ENCODE data around the gene TMEM245. TPM values are rescaled to one million over a fixed set of nuclear protein-coding genes. Genes with fewer than 3 reads are reported as not detected.
"Not testable (repeated sequence)": the region's sequence is repeated elsewhere in the genome, so short reads cannot be mapped to it uniquely, and the experiment has no call there.

The TMEM245 gene
- total and polyA plus RNA-seq, 11 donors: 16.7 to 174 (median 99.6) TPM

GRCh38 chr9:109134167-109134578, 14.4 kb upstream of the TMEM245 start:
- peaks cover 0 to 8% (median 0%) of the 10 kb centered on the region in 12 donors for H3K4me1 ChIP-seq
- ATAC-seq: no peak
- no peaks in the 10 kb centered on the region for H3K9me3 ChIP-seq
- no peak overlapping the region for H3K4me3 ChIP-seq
- intact Hi-C loops (cut with DNase I): no loop called here
- WGBS, 4 donors: 82 to 94% (median 89%) methylated on average over 1 of the region's 1 CpG
- no peaks in the 10 kb centered on the region for H3K27me3 ChIP-seq
- TF ChIP-seq POLR2A (IDR thresholded peaks at IDR 0.05): no peak
- no peak for TF ChIP-seq CTCF (IDR thresholded peaks at IDR 0.05)
- no peaks in the 10 kb centered on the region for H3K36me3 ChIP-seq
- no peak for DNase-seq
- H3K27ac ChIP-seq: no peak overlapping the region

- H3K27ac ChIP-seq: no peak overlapping the region
- H3K4me3 ChIP-seq: no peak overlapping the region
- TF ChIP-seq POLR2A (IDR thresholded peaks at IDR 0.05): no peak
- no peak for TF ChIP-seq CTCF (IDR thresholded peaks at IDR 0.05)
- DNase-seq (no peak), ATAC-seq (no peak)
- intact Hi-C loops (cut with DNase I): no loop called here
- H3K4me1 ChIP-seq: peaks cover 0 to 8% (median 0%) of the 10 kb centered on the region in 12 donors
- no peaks in the 10 kb centered on the region for H3K27me3 ChIP-seq
- H3K9me3 ChIP-seq: no peaks in the 10 kb centered on the region
- no peaks in the 10 kb centered on the region for H3K36me3 ChIP-seq
- WGBS, 4 donors: 93 to 98% (median 95%) methylated on average over 2 of the region's 2 CpGs
These were observed 13.8 kb upstream of the TMEM245 start for GRCh38 chr9:109133533-109133932.

GRCh38 chr9:109132567-109133021, 12.8 kb upstream of the TMEM245 start:
- H3K9me3 ChIP-seq: no peaks in the 10 kb centered on the region
- intact Hi-C loops (cut with DNase I): no loop called here
- peaks cover 0 to 8% (median 0%) of the 10 kb centered on the region in 12 donors for H3K4me1 ChIP-seq
- no peaks in the 10 kb centered on the region for H3K27me3 ChIP-seq
- no peak overlapping the region for H3K4me3 ChIP-seq
- no peaks in the 10 kb centered on the region for H3K36me3 ChIP-seq
- DNase-seq: no peak
- peak in 2 of 12 donors; percentile 5 to 31 for TF ChIP-seq CTCF (IDR thresholded peaks at IDR 0.05)
- TF ChIP-seq POLR2A (IDR thresholded peaks at IDR 0.05): no peak
- no peak overlapping the region for H3K27ac ChIP-seq
- 47 to 52% (median 48%) methylated on average over 2 of the region's 2 CpGs for WGBS, 4 donors
- no peak for ATAC-seq

DNA sequence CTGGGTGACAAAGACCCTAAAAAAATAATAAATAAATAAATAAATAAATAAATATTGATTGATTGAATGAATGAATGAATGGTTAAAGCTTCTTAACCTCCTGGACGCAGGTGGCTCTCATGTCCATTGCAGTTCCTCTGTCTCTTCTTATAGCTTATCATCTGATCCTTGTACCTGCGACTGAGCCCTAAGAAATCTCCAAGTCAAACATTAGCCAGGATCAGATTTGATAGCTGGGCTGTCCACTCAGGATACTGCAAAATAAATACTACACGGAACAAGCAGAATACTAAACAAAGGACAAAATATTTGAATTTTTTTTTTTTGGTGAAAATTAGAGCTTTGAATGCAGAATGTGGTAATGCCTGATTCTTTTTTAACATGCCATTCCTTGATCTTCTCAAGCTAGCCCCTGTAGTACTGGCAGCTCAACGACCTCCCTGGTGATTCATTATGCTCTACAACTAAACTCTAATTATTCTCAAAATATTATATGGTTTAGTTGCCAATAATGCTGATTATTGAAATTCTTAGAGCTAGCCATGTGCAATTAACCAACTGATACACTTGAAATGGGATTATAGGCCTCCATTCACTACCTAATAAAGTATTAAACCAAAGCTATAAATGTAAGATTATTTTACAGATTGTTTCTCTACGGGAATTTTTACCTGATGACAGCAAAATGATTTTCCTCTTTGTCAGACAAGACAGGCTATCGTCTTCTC, 9.9 kb upstream of the TMEM245 start:
- no peak for TF ChIP-seq CTCF (IDR thresholded peaks at IDR 0.05)
- TF ChIP-seq POLR2A (IDR thresholded peaks at IDR 0.05): no peak
- H3K27ac ChIP-seq: no peak overlapping the region
- intact Hi-C loops (cut with DNase I): no loop called here
- no peaks in the 10 kb centered on the region for H3K9me3 ChIP-seq
- no peak for DNase-seq
- H3K36me3 ChIP-seq: no peaks in the 10 kb centered on the region
- WGBS, 4 donors: 87 to 91% (median 90%) methylated on average over 6 of the region's 6 CpGs
- H3K4me3 ChIP-seq: no peak overlapping the region
- no peaks in the 10 kb centered on the region for H3K27me3 ChIP-seq
- H3K4me1 ChIP-seq: peaks cover 0 to 8% (median 0%) of the 10 kb centered on the region in 12 donors
- no peak for ATAC-seq

GRCh38 chr9:109126671-109127070, 6.9 kb upstream of the TMEM245 start:
- ATAC-seq; H3K36me3 ChIP-seq; H3K4me3 ChIP-seq; H3K27me3 ChIP-seq; H3K4me1 ChIP-seq; H3K9me3 ChIP-seq; intact Hi-C loops (cut with DNase I); DNase-seq; H3K27ac ChIP-seq: not testable (repeated sequence)
- 82 to 86% (median 82%) methylated on average over 4 of the region's 4 CpGs for WGBS, 4 donors
